Measurements from ENCODE around the gene LRSAM1.

The LRSAM1 gene

GRCh38 chr9:127421057-127421456, 30.3 kb upstream of the LRSAM1 start:
- TF ChIP-seq CSRNP3 (CRISPR knock-in tag; IDR thresholded peaks at IDR 0.05), result no peak
- TF ChIP-seq PPARA (CRISPR knock-in tag; IDR thresholded peaks at IDR 0.05; ENCODE audit: borderline replicate concordance), result no peak
- TF ChIP-seq ESRRG (CRISPR knock-in tag; IDR thresholded peaks at IDR 0.05), result no peak
- TF ChIP-seq ZFP30 (CRISPR knock-in tag; IDR thresholded peaks at IDR 0.05), result no peak
- TF ChIP-seq PATZ1 (CRISPR knock-in tag; IDR thresholded peaks at IDR 0.05; ENCODE audit: borderline replicate concordance), result no peak
- no peak for TF ChIP-seq GLIS3 (CRISPR knock-in tag; IDR thresholded peaks at IDR 0.05)
- no peak for TF ChIP-seq ZC3H10 (CRISPR knock-in tag; IDR thresholded peaks at IDR 0.05)
- TF ChIP-seq OSR1 (CRISPR knock-in tag; IDR thresholded peaks at IDR 0.05), result no peak
- TF ChIP-seq TSHZ2 (CRISPR knock-in tag; IDR thresholded peaks at IDR 0.05), result no peak
- TF ChIP-seq CSDC2 (CRISPR knock-in tag; IDR thresholded peaks at IDR 0.05), result no peak
- TF ChIP-seq SNAI2 (CRISPR knock-in tag; IDR thresholded peaks at IDR 0.05), result no peak
- TF ChIP-seq TOX (CRISPR knock-in tag; IDR thresholded peaks at IDR 0.05; ENCODE audit: borderline replicate concordance), result no peak
- no peak for TF ChIP-seq ISL1 (CRISPR knock-in tag; IDR thresholded peaks at IDR 0.05)
- TF ChIP-seq ARNTL (CRISPR knock-in tag; IDR thresholded peaks at IDR 0.05; ENCODE audit: borderline replicate concordance, low read depth), result no peak
- TF ChIP-seq TCF4 (CRISPR knock-in tag; IDR thresholded peaks at IDR 0.05; ENCODE audit: borderline replicate concordance), result no peak
- no peak for TF ChIP-seq ZFP3 (CRISPR knock-in tag; IDR thresholded peaks at IDR 0.05)
- ATAC-seq, result no peak

- TF ChIP-seq SNAI2 (CRISPR knock-in tag; IDR thresholded peaks at IDR 0.05), result no peak
- no peak for TF ChIP-seq TOX (CRISPR knock-in tag; IDR thresholded peaks at IDR 0.05; ENCODE audit: borderline replicate concordance)
- no peak for TF ChIP-seq CSDC2 (CRISPR knock-in tag; IDR thresholded peaks at IDR 0.05)
- no peak for TF ChIP-seq ZFP3 (CRISPR knock-in tag; IDR thresholded peaks at IDR 0.05)
- no peak for TF ChIP-seq RARB (CRISPR knock-in tag; IDR thresholded peaks at IDR 0.05)
- TF ChIP-seq ZC3H10 (CRISPR knock-in tag; IDR thresholded peaks at IDR 0.05), result no peak
- no peak for TF ChIP-seq ZNF8 (CRISPR knock-in tag; IDR thresholded peaks at IDR 0.05)
- no peak for TF ChIP-seq BACH2 (CRISPR knock-in tag; IDR thresholded peaks at IDR 0.05; ENCODE audit: borderline replicate concordance)
- TF ChIP-seq ESRRG (CRISPR knock-in tag; IDR thresholded peaks at IDR 0.05), result no peak
- no peak for TF ChIP-seq TSHZ2 (CRISPR knock-in tag; IDR thresholded peaks at IDR 0.05)
- TF ChIP-seq CSRNP3 (CRISPR knock-in tag; IDR thresholded peaks at IDR 0.05), result no peak
- no peak for TF ChIP-seq GLIS3 (CRISPR knock-in tag; IDR thresholded peaks at IDR 0.05)
- no peak for TF ChIP-seq PPARA (CRISPR knock-in tag; IDR thresholded peaks at IDR 0.05; ENCODE audit: borderline replicate concordance)
- no peak for TF ChIP-seq ISL1 (CRISPR knock-in tag; IDR thresholded peaks at IDR 0.05)
- no peak for ATAC-seq
Measured at GRCh38 chr9:127422133-127422782, 29.1 kb upstream of the LRSAM1 start.

Measured in SK-N-SH treated with all-trans-retinoic acid at 6 μM for 48 hours (cell line).